HG03066 (cell line): ENCODE measurements around the gene GGTLC2.

Experiments used
- ATAC-seq: cut with Tn5 transposase; IDR thresholded peaks from one replicate; pipeline ENCODE4 v1.9.1; 2021; ENCODE audit warnings: low read depth; ENCODE audit not compliant: unreplicated experiment

Gene GGTLC2

DNA sequence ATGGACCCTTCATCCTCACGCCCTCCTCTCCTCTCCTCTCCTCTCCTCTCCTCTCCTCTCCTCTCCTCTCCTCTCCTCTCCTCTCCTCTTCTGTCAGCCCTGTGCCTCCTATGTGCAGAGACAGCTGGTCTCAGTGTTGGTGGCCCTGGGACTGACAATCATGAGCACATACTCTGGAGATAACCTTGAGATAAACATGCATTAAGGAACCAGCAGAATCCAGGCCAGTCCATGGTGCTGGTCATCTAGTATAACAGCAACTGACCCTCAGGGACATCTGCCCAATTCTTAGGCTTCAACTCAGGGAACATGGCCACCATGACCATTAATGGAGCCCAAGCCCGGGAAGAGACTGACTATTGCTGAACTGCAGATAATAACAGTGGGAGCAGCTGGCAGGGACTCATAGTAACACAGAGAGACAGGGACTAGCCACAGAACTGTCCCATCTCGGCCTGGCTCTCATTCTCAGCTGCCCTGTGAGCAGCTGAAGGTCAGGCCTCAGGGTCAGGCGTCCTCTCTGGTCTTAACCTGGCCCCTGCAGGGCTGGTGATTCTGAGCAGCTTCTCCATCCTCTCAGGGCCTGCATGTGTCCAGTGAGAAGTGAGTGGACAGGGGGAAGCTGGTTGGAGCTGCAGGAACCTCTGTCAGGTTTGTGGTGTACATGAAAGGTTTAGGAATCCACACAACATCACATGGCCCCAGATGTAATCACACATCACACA, 45.4 kb downstream of the GGTLC2 start:
- ATAC-seq, result no peak

DNA sequence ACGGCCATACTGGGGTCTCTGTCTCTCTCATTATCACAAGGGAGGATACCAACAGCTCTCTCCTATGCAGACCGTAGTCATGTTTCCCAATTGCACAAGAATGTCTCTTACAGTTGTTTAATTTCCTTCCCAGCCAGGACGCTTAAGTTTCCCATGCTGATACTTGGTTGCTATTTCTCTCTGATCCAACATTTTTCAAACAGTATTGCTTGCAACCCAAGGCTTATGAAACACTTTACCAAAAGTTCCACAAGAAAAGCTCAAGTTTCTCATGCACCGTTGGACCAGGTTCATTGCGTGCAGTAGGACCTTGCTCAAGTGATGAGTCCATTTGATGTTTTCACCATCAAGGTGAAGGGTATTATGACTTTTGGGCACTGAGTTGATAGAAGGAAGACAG, 46.6 kb downstream of the GGTLC2 start:
- ATAC-seq, result no peak

DNA sequence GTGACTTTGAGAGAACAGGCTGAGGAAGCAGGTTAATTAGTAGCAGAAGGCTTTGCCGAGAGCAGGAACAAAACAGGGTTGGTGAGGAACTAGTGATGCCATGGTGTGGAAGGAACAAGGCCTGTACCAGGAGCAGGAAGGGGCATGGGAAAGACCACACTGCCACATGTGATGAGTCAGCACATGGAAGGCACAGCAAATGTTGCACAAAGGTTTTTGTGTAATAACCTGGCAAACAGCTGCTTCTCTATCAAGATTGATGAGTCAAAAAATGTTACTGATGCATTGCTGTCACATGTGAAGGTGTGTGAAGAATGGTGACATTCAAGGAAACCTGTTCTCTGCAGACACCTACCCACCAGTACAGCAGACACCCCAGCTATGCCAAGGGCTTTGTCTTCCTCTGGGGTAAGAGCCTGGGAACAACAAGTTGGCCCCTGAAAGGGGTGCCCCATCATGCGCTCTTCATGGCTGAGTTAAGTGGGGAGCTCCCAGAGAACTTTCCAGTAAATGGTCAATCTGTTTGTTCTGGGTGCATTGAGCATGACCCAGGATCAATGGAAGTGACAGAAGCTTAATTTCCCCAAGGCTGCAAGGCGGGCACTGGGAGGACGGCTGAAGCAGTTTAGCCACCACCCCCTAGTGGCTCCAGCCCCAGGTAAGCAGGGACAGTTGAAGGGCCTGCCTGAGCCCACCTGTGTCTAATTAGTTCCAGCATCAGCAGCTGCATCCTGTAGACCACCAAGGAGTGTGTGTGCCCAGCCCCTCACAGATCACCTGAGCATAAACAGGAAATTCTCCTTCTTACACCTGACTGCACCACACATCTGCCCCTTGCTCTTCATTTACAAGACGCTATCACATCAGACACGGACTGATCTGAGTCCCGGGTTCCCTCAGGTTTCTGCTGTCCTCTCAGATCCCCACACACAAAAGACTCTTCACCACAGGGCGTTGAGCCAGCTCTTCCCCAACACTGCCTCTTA, 47.6 kb downstream of the GGTLC2 start:
- ATAC-seq, result no peak

DNA sequence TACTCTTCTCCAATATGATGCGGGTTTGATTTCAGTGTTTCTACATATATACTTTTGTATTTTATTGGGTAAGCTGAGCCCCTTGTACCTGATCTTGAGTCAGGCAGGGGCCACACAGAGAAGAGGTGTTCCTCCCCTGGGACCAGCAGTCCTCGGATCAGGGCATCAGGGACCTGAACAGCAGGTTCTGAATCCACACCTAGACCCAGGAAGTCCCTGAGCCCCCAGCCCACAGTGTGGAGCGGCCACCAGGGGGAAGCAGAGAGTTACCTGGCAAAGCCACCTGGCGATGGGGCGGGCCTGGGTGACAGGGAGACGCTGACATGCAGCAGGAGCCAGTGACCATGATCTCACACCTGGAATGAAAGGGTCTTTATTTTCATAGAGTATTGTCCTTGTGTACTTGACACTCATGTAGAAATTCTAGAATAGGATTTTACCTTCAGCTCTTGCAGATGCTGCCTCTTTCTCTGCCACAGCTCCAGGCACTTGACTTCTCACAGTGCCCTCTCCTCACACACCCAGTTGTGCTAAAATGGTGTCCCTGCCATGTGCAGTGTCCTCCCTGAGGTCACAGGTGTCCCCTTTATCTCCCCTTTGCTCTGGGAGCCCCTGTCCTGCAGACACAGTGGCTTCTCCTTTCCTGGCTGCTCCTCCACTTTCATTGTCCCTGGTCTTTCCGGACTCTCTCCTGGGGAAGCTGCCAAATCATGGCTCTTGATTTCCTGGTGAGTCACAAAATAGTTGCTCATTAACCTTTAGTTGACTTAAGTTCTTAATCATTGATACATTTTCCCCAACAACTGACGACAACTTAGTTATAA, 48.5 kb downstream of the GGTLC2 start:
- ATAC-seq, result no peak

DNA sequence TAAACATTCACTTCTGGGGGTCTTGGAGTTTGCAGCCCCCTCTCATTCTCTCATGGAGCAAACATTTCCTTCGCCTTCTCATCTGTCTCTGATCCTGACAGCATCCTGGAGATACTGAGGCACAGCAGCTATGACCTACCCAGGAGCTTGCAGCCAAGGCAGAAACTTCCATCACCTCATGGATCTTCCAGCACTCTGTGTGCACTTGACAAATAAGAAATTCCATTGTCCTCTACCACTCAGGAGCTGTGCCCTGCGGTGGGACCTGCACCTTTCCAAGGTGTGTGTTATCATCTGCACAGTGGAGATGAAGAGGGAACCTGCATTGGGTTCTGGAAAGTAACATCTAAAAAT, 49.1 kb downstream of the GGTLC2 start:
- no peak for ATAC-seq

DNA sequence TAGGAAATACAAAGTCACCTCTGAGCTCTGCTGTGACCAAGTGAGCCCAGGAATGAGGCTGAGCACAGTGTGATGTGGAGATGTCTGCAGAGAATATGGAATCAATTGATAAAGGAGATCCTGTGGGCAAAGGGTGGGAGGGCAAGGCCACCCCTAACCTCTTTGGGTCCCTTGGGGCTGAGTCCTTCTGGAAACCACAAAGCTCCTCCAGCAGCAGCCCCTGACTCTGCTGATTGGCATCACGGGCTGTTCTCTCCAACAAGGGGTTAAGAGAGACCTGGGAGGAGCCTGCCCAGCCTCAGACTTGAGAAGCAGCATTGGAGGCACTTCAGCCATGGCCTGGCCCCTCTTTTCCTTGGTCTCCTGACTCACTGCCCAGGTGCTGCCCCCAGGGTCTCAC, 49.7 kb downstream of the GGTLC2 start:
- ATAC-seq, result no peak

DNA sequence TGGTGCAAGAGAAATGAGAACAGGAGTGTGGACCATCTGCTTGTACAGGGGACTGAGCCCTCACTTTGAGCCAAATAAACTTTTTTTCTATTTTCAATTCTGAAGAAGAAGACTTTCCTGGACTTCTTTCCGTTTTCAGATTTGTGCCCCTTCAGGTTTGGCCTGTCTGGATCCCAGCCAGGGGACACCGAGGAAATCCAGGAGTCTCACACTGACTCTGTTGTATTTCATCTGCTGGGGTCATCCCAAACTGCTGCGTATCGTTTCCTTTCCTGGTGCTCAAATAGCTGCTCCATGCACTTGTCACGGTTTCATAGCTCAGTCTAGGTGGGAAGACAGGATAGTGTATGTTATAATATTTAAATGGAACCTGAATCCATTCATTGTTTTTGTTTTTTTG, 51.7 kb downstream of the GGTLC2 start:
- no peak for ATAC-seq
